SU-DHL-6 (cell line): Measurements from ENCODE around the gene CBX5.

Experiments used
- EZH2phosphoT487 ChIP-seq: fragments of 200-600 bp; sonication (generic), shearing (Covaris generic); conservative IDR thresholded peaks from 2 replicates; pipeline ENCODE4 v1.6.1; 2018; ENCODE audit warnings: mild to moderate bottlenecking, antibody characterized with exemption, low read length, moderate library complexity, mixed read lengths
- TF ChIP-seq, protein P1 (sequence below): fragments of 200-600 bp; sonication (generic); IDR thresholded peaks from one replicate; pipeline ENCODE4 v1.5.1; 2017; ENCODE audit warnings: antibody characterized with exemption, mild to moderate bottlenecking, low read length, moderate library complexity; ENCODE audit not compliant: insufficient read depth, poor library complexity, severe bottlenecking

DNA sequence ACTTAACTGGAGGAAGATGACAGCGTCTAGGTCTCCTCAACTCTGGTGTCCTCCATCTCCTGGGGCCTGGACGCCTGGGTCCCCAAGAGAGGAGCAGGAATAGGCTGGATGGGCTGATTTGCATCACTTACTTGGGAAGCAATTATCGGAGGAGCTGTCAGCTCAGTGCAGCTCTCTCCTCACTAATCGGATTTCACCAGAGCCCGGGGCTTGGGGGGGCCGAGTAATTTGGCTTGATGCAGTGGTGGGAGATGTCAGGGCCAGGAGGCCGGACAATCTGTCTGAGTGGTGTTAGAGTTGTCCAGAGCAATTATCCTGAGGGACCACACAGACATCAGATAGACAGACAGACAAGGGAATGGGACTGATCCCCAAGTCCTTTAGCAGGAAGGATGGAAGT lies 86.5 kb downstream of the CBX5 start:
- TF ChIP-seq, protein P1, sequence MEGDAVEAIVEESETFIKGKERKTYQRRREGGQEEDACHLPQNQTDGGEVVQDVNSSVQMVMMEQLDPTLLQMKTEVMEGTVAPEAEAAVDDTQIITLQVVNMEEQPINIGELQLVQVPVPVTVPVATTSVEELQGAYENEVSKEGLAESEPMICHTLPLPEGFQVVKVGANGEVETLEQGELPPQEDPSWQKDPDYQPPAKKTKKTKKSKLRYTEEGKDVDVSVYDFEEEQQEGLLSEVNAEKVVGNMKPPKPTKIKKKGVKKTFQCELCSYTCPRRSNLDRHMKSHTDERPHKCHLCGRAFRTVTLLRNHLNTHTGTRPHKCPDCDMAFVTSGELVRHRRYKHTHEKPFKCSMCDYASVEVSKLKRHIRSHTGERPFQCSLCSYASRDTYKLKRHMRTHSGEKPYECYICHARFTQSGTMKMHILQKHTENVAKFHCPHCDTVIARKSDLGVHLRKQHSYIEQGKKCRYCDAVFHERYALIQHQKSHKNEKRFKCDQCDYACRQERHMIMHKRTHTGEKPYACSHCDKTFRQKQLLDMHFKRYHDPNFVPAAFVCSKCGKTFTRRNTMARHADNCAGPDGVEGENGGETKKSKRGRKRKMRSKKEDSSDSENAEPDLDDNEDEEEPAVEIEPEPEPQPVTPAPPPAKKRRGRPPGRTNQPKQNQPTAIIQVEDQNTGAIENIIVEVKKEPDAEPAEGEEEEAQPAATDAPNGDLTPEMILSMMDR, result no peak
- TF ChIP-seq EZH2phosphoT487, result no peak
